ENCODE data around the gene WFDC1. TPM values are rescaled to one million over a fixed set of nuclear protein-coding genes. Genes with fewer than 3 reads are reported as not detected.

WFDC1 gene
- total and polyA plus RNA-seq, 2 of the 4 experiments (the other 2 are of a cell fraction): 4.7 to 6.8 TPM

DNA sequence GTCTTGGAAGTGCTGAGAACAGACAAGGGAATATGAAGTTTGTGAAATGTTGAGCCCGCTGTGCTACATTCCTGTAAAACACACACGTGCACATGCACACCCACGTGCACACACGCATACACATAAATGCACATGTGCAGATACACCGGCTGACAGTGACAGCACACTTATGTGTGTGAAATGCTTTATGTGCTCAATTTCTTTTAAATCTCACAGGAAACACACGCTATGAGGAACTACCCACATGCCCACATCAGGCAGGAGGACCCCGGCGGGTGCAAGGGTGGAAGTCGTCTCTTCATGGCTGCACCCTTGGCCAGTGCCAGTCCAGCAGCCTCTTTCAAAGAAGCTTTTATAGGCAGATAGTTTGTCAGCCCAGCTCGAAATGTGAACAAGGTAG, 561 bp upstream of the WFDC1 start:
- TF ChIP-seq SMC3 (IDR thresholded peaks at IDR 0.05; ENCODE audit: low read depth, low read length) (no peak), NFE2L2 (IDR thresholded peaks at IDR 0.05; ENCODE audit: low read depth, low read length) (no peak), POLR2A (IDR thresholded peaks at IDR 0.05; ENCODE audit: low read depth, low read length) (no peak), RFX5 (IDR thresholded peaks at IDR 0.05; ENCODE audit: low read depth, low read length) (no peak), BHLHE40 (IDR thresholded peaks at IDR 0.05; ENCODE audit: low read depth, low read length) (no peak), CEBPB (IDR thresholded peaks at IDR 0.05; ENCODE audit: low read depth, low read length) (no peak), MAZ (IDR thresholded peaks at IDR 0.05; ENCODE audit: borderline replicate concordance, low read depth, low read length) (no peak), CHD1 (IDR thresholded peaks at IDR 0.05; ENCODE audit: low read depth, low read length) (no peak), RAD21 (IDR thresholded peaks at IDR 0.05; ENCODE audit: low read length) (no peak), MAFK (IDR thresholded peaks at IDR 0.05; ENCODE audit: low read depth, low read length) (no peak), FOS (IDR thresholded peaks at IDR 0.05; ENCODE audit: low read depth, low read length) (no peak), RCOR1 (IDR thresholded peaks at IDR 0.05; ENCODE audit: insufficient replicate concordance, low read length) (no peak), MXI1 (IDR thresholded peaks at IDR 0.05; ENCODE audit: borderline replicate concordance, low read depth, low read length) (no peak)
- TF ChIP-seq, protein P1, sequence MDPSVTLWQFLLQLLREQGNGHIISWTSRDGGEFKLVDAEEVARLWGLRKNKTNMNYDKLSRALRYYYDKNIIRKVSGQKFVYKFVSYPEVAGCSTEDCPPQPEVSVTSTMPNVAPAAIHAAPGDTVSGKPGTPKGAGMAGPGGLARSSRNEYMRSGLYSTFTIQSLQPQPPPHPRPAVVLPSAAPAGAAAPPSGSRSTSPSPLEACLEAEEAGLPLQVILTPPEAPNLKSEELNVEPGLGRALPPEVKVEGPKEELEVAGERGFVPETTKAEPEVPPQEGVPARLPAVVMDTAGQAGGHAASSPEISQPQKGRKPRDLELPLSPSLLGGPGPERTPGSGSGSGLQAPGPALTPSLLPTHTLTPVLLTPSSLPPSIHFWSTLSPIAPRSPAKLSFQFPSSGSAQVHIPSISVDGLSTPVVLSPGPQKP (IDR thresholded peaks at IDR 0.05; ENCODE audit: borderline replicate concordance, low read depth, low read length): no peak
- TF ChIP-seq, protein P2, sequence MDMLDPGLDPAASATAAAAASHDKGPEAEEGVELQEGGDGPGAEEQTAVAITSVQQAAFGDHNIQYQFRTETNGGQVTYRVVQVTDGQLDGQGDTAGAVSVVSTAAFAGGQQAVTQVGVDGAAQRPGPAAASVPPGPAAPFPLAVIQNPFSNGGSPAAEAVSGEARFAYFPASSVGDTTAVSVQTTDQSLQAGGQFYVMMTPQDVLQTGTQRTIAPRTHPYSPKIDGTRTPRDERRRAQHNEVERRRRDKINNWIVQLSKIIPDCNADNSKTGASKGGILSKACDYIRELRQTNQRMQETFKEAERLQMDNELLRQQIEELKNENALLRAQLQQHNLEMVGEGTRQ (IDR thresholded peaks at IDR 0.05; ENCODE audit: low read depth, low read length): no peak
- TF ChIP-seq, protein P3, sequence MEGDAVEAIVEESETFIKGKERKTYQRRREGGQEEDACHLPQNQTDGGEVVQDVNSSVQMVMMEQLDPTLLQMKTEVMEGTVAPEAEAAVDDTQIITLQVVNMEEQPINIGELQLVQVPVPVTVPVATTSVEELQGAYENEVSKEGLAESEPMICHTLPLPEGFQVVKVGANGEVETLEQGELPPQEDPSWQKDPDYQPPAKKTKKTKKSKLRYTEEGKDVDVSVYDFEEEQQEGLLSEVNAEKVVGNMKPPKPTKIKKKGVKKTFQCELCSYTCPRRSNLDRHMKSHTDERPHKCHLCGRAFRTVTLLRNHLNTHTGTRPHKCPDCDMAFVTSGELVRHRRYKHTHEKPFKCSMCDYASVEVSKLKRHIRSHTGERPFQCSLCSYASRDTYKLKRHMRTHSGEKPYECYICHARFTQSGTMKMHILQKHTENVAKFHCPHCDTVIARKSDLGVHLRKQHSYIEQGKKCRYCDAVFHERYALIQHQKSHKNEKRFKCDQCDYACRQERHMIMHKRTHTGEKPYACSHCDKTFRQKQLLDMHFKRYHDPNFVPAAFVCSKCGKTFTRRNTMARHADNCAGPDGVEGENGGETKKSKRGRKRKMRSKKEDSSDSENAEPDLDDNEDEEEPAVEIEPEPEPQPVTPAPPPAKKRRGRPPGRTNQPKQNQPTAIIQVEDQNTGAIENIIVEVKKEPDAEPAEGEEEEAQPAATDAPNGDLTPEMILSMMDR (conservative IDR thresholded peaks at IDR 0.05; ENCODE audit: low read depth, low read length): no peak
- Histone ChIP-seq H3K4me2 (ENCODE audit: low read depth, low read length) (0 out of 2 replicates have a peak overlapping the region, but pooled peaks have one; percentile 81), H2BK15ac (ENCODE audit: low read depth, low read length) (peak overlapping the region; percentile 18; the same call in 2 of the 3 replicates), H2BK20ac (ENCODE audit: low read depth, low read length) (peak overlapping the region; percentile 85), H2AK9ac (replicated peaks; ENCODE audit: low read depth, low read length, poor library complexity) (no peak overlapping the region), H3K27me3 (ENCODE audit: control insufficient read depth, insufficient read depth, low read length) (no peaks in the 10 kb centered on the region), H2BK120ac (ENCODE audit: low read depth, low read length) (peak overlapping the region; percentile 88), H4K8ac (ENCODE audit: low read depth in 2 of 2, low read length in 2 of 2) (peak overlapping the region; percentile 94), H4K5ac (ENCODE audit: low read depth, low read length) (peak overlapping the region; percentile 97), H4K91ac (ENCODE audit: insufficient read depth, low read depth, low read length) (peak overlapping the region; percentile 90), H3K9me1 (ENCODE audit: insufficient read depth, low read length) (peaks cover 12% of the 10 kb centered on the region), H3K4me1 (ENCODE audit: control insufficient read depth, insufficient read depth, low read length) (peaks cover 39% of the 10 kb centered on the region), H3K18ac (ENCODE audit: low read depth, low read length) (peak overlapping the region; percentile 96), H3K23ac (ENCODE audit: low read depth, low read length) (peak overlapping the region; percentile 36; the same call in 1 of the 2 replicates), H3K9me3 (ENCODE audit: control insufficient read depth, insufficient read depth, low read length) (no peaks in the 10 kb centered on the region), H2AFZ (replicated peaks; ENCODE audit: low read length, poor library complexity) (peak overlapping the region; percentile 80), H3K14ac (replicated peaks; ENCODE audit: low read depth, low read length) (peak overlapping the region; percentile 93), H3K36me3 (ENCODE audit: control insufficient read depth, insufficient read depth, low read length) (peaks cover 5% of the 10 kb centered on the region), H3K4ac (ENCODE audit: low read depth, low read length) (peak overlapping the region; percentile 85), H2BK5ac (ENCODE audit: low read depth, low read length, poor library complexity, severe bottlenecking) (peak overlapping the region; percentile 94), H3K4me3 (ENCODE audit: insufficient read depth, low read depth, low read length) (no peak overlapping the region), H3K9ac (ENCODE audit: low read depth, low read length) (peak overlapping the region; percentile 94; the same call in 1 of the 2 replicates), H3K56ac (ENCODE audit: extremely low read depth, insufficient read depth, low read length) (peak overlapping the region; percentile 8; the same call in 1 of the 2 replicates), H4K20me1 (ENCODE audit: insufficient read depth, low read length) (no peaks in the 10 kb centered on the region), H3K79me1 (ENCODE audit: low read depth in 1 of 2, low read length in 2 of 2) (peaks cover 11 to 26% of the 10 kb centered on the region in 2 experiments; a peak in 3 of 4 replicates), H3K27ac (ENCODE audit: insufficient read depth, low read length) (peak overlapping the region; percentile 98), H2AK5ac (ENCODE audit: low read depth, low read length) (peak overlapping the region; percentile 88; the same call in 1 of the 2 replicates)
- in situ Hi-C loops (cut with MboI; ENCODE audit: low sequenced_read_pairs) (loop anchor here (25.0 kb wide), 2 partner anchors 343 to 418 kb away; partner anchors contain the start of gene KLHL36), dilution Hi-C loops (cut with HindIII; ENCODE audit: low sequenced_read_pairs, unreplicated experiment) (no loop called here), intact Hi-C loops (cut with micrococcal nuclease) (loop anchor here (10.0 kb wide), 1 partner anchor 321 kb away; the partner anchor contains the start of gene COTL1)
- POLR2A ChIA-PET (ENCODE audit: unreplicated experiment): no interaction called here
- BruUV-seq (replicated peaks): no TSS peak
- DNase-seq: no peak
- CTCF ChIA-PET: no interaction called here
- no CpG with 5 or more reads among the region's 10 CpGs for WGBS, 2 experiments (ENCODE audit: extremely low coverage in 2 of 2, insufficient read length in 1 of 2)
- no peak for ATAC-seq (ENCODE audit: low read depth)

All from IMR-90 (cell line).